Omental fat pad (tissue), 4 donors: ENCODE measurements around the gene RRP15. TPM values are rescaled to one million over a fixed set of nuclear protein-coding genes. Genes with fewer than 3 reads are reported as not detected.

ENCODE experiments used
- ATAC-seq: fragments of 150-250 bp; one replicate; pipeline ENCODE4 v1.9.1; 2016; ENCODE audit warnings: mild to moderate bottlenecking, moderate library complexity; ENCODE audit not compliant: low FRiP score
- DNase-seq: peaks from one replicate; pipeline ENCODE4 v3.0.0-alpha.2; 2019; ENCODE audit warnings: low spot score
- CTCF ChIP-seq, 3 donors: fragments of 450-650 bp; IDR thresholded peaks; one replicate each; pipeline ENCODE4 v1.5.1; 2016 to 2017; ENCODE audit warnings: antibody characterized with exemption in 3 of 3, mild to moderate bottlenecking in 3 of 3, moderate library complexity in 2 of 3
- total RNA-seq, 4 donors: library from RNA; depleted of rRNA; stranded (reverse); fragments of >200 nt; gene quantifications; one replicate each; pipeline ENCODE4 v1.1.0, GENCODE V29; 2016

RRP15 gene
- total RNA-seq, 4 donors from 2014 or later = 4.6 to 22.7 (median 5.3) TPM

GRCh38 chr1:218365226-218365999, 80.3 kb downstream of the RRP15 start:
- ATAC-seq = peak; percentile 49
- TF ChIP-seq CTCF (IDR thresholded peaks at IDR 0.05) = no peak
- DNase-seq = no peak

- TF ChIP-seq CTCF (IDR thresholded peaks at IDR 0.05) = no peak
- ATAC-seq = no peak
- DNase-seq = no peak
Measured at GRCh38 chr1:218366322-218367052, 81.4 kb downstream of the RRP15 start.

- DNase-seq (no peak), ATAC-seq (no peak)
- TF ChIP-seq CTCF (IDR thresholded peaks at IDR 0.05) = no peak
Measured at GRCh38 chr1:218367118-218367517, 82.0 kb downstream of the RRP15 start.

GRCh38 chr1:218368686-218369085, 83.6 kb downstream of the RRP15 start:
- ATAC-seq (no peak), DNase-seq (no peak)
- TF ChIP-seq CTCF (IDR thresholded peaks at IDR 0.05) = no peak

- TF ChIP-seq CTCF (IDR thresholded peaks at IDR 0.05) = no peak
- DNase-seq (no peak), ATAC-seq (peak; percentile 48)
Measured at GRCh38 chr1:218369688-218370511, 84.8 kb downstream of the RRP15 start.

- no peak for DNase-seq
- ATAC-seq = no peak
- no peak for TF ChIP-seq CTCF (IDR thresholded peaks at IDR 0.05)
Measured at GRCh38 chr1:218371927-218372672, 87.0 kb downstream of the RRP15 start.
